Measurements from ENCODE around the gene PDE11A. TPM values are rescaled to one million over a fixed set of nuclear protein-coding genes. Genes with fewer than 3 reads are reported as not detected.

PDE11A gene
- total and polyA plus RNA-seq, 9 donors, result 0.15 to 2.0 (median 0.42) TPM; not detected in 1

GRCh38 chr2:177671662-177672061, 400.9 kb downstream of the PDE11A start:
- DNase-seq, result no peak
- WGBS, 3 donors, result 32 to 47% (median 34%) methylated on average over 4 of the region's 4 CpGs
- Histone ChIP-seq H3K4me1 (ENCODE audit: insufficient read depth) (peaks cover 7% of the 10 kb centered on the region), H3K27ac (no peak overlapping the region), H3K27me3 (no peaks in the 10 kb centered on the region), H3K9me3 (no peaks in the 10 kb centered on the region), H3K4me3 (no peak overlapping the region), H3K36me3 (no peaks in the 10 kb centered on the region)
- TF ChIP-seq, protein P1, sequence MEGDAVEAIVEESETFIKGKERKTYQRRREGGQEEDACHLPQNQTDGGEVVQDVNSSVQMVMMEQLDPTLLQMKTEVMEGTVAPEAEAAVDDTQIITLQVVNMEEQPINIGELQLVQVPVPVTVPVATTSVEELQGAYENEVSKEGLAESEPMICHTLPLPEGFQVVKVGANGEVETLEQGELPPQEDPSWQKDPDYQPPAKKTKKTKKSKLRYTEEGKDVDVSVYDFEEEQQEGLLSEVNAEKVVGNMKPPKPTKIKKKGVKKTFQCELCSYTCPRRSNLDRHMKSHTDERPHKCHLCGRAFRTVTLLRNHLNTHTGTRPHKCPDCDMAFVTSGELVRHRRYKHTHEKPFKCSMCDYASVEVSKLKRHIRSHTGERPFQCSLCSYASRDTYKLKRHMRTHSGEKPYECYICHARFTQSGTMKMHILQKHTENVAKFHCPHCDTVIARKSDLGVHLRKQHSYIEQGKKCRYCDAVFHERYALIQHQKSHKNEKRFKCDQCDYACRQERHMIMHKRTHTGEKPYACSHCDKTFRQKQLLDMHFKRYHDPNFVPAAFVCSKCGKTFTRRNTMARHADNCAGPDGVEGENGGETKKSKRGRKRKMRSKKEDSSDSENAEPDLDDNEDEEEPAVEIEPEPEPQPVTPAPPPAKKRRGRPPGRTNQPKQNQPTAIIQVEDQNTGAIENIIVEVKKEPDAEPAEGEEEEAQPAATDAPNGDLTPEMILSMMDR (IDR thresholded peaks at IDR 0.05), result no peak
- TF ChIP-seq POLR2A (IDR thresholded peaks at IDR 0.05) (no peak), EP300 (IDR thresholded peaks at IDR 0.05) (no peak)
- intact Hi-C loops (cut with DNase I), result no loop called here

GRCh38 chr2:177670791-177671535, 401.6 kb downstream of the PDE11A start:
- WGBS, 3 donors, result 58 to 62% (median 60%) methylated on average over 2 of the region's 2 CpGs
- Histone ChIP-seq H3K4me3 (no peak overlapping the region), H3K9me3 (no peaks in the 10 kb centered on the region), H3K36me3 (no peaks in the 10 kb centered on the region), H3K27ac (no peak overlapping the region), H3K4me1 (ENCODE audit: insufficient read depth) (peaks cover 4% of the 10 kb centered on the region), H3K27me3 (no peaks in the 10 kb centered on the region)
- DNase-seq, result no peak
- TF ChIP-seq EP300 (IDR thresholded peaks at IDR 0.05) (no peak), POLR2A (IDR thresholded peaks at IDR 0.05) (no peak)
- TF ChIP-seq, protein P1 (IDR thresholded peaks at IDR 0.05), result no peak
- intact Hi-C loops (cut with DNase I), result no loop called here

DNA sequence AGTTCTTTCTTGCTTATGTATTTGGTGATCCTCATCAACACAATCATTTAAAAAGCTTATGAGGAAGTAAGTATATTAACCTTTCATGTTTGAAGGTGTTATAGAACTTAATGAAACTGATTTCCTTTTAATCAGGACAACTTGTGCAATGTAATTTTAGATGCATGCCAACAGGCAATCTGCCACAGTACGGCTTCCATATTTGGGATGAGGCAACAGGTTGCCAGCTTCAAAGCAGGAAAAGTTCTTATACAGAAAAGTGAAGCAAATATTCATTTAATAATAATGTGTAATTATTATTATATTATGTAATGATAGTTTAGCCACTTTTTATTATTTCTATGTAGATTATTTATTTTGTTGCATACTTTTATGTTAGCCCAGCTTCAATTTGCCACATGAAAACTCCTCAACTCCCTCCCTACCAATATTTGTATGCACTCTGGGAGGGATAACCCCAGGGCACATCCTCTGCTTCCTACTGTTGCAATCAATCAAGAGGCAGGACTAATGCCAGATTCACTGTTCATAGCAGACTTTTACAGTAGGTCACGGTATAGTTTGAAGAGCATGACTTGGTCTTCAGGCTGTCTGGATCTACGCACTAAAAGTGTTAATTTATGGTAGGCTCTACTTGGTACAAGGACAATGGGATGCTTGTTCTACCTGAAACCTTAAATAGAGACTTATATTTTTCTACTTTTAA, 402.8 kb downstream of the PDE11A start:
- no peak for DNase-seq
- 78 to 92% (median 80%) methylated on average over 3 of the region's 3 CpGs for WGBS, 3 donors
- Histone ChIP-seq H3K36me3 (no peaks in the 10 kb centered on the region), H3K27me3 (no peaks in the 10 kb centered on the region), H3K9me3 (no peaks in the 10 kb centered on the region), H3K27ac (no peak overlapping the region), H3K4me1 (ENCODE audit: insufficient read depth) (no peaks in the 10 kb centered on the region), H3K4me3 (no peak overlapping the region)
- TF ChIP-seq, protein P1 (IDR thresholded peaks at IDR 0.05), result no peak
- TF ChIP-seq EP300 (IDR thresholded peaks at IDR 0.05) (no peak), POLR2A (IDR thresholded peaks at IDR 0.05) (no peak)
- intact Hi-C loops (cut with DNase I), result no loop called here

DNA sequence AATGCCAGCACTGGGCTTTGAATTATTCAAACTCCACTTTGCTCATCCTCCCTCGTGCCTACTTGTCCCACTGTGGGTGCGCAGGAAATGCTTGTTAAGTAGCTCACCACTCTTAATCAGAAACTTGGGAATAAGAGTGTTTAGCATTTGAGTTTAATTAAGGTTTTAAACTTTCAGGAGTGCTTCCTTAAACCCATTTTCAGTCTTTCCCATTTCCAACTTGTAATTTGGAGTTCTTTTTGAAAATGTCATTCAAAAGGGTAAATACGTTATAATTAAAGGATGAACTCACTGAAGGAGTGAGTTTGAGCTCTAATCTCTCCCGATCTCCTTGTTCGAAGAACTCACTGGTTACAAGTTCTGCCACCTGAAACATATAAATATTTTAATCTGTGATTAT, 403.4 kb downstream of the PDE11A start:
- no peak overlapping the region for H3K4me3 ChIP-seq
- H3K27me3 ChIP-seq, result no peaks in the 10 kb centered on the region

More for the DNA sequence above, 403.4 kb downstream of the PDE11A start:
- no peak overlapping the region for H3K27ac ChIP-seq
- TF ChIP-seq, protein P1 (IDR thresholded peaks at IDR 0.05), result no peak
- TF ChIP-seq EP300 (IDR thresholded peaks at IDR 0.05) (no peak), POLR2A (IDR thresholded peaks at IDR 0.05) (no peak)
- 87 to 96% (median 93%) methylated on average over 5 of the region's 5 CpGs for WGBS, 3 donors
- DNase-seq, result no peak
- no peaks in the 10 kb centered on the region for H3K9me3 ChIP-seq
- no peaks in the 10 kb centered on the region for H3K36me3 ChIP-seq
- no peaks in the 10 kb centered on the region for H3K4me1 ChIP-seq (ENCODE audit: insufficient read depth)
- intact Hi-C loops (cut with DNase I), result no loop called here
